Measurements from ENCODE around the gene CLDN9.

- TF ChIP-seq POLR2A (IDR thresholded peaks at IDR 0.05) (no peak), CTCF (IDR thresholded peaks at IDR 0.05) (no peak)
Observed at GRCh38 chr16:3038256-3038655, 25.5 kb downstream of the CLDN9 start.

Data from right lobe of liver (tissue), 4 donors.